GM19455 (cell line): Measurements from ENCODE around the gene RELL1.
"Not testable (repeated sequence)": the region's sequence is repeated elsewhere in the genome, so short reads cannot be mapped to it uniquely, and the experiment has no call there.

Experiments used
- ATAC-seq: cut with Tn5 transposase; IDR thresholded peaks from one replicate; pipeline ENCODE4 v1.9.1; 2021; ENCODE audit not compliant: unreplicated experiment

Gene RELL1

GRCh38 chr4:37693450-37694190, 7.4 kb upstream of the RELL1 start:
- no peak for ATAC-seq

GRCh38 chr4:37693030-37693429, 6.9 kb upstream of the RELL1 start:
- ATAC-seq, result no peak

DNA sequence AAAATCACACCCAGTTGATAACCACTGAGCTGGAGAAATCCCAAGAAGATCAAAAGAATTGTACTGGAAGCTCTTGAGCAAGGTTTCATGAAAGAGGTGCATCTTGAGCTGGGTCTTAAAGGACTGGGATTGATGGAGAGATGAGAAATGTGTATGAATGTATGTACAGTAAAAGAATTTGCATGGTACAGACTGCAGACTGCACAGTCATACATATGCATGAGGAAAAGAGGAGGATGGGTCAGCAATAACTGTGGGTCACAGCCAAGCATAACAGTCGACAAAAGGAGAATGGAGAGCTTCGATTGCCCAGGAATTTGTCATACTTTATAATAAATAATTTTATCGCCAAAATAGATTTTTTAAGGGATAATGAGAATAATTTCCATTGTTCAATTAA, 4.8 kb upstream of the RELL1 start:
- ATAC-seq, result no peak

DNA sequence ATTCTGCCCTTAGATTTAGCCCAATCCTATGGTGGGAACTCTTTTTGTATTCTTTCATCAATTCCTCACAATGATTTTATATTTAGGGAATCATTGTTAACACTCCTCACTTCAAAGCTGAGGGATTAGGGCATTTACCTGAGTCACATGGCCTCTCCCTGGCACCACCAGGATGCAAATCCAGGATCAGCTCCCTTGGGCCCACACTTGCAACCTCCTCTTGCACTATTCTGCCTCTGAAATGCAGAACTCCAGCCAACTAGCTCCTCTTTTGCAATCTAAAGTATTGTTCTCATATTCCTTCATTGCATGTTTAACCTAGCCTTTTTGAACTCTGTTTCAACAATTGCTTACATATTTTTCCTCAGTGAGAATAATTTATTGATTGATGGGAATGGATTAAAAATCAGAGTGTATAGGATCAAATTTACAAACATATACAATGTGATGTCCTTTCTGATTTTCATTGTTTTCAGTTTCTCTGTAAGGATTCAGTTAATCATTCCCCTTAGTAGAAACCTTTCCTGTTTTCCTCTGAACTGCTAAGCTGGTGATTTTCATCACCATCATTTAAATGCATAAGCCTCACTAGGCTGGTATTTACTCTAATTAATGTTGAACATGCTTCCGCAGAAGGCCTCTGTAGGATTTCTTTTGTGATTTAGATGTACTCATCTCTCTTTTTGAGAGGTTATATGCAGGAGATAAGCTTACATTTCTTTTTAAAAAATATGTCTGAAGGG, 3.3 kb upstream of the RELL1 start:
- no peak for ATAC-seq

GRCh38 chr4:37687681-37688080, 1.5 kb upstream of the RELL1 start:
- no peak for ATAC-seq

DNA sequence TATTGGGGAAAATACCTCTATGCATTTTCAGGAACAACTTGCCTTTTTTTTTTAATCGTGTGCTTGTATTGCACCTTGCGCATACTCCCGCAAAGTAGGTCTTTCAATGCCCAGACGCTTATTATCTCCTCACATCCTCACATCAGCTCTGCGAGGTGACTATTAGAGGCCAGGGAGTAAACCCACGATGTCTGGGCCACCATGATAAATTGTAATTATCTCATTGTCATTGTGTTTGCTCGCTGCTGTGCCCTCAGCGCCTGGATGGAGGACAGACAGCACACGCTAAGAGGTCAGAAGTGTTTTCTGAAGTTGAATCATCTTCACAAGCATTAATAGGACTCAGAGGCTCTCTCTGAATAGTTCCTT, 1.0 kb upstream of the RELL1 start:
- no peak for ATAC-seq

DNA sequence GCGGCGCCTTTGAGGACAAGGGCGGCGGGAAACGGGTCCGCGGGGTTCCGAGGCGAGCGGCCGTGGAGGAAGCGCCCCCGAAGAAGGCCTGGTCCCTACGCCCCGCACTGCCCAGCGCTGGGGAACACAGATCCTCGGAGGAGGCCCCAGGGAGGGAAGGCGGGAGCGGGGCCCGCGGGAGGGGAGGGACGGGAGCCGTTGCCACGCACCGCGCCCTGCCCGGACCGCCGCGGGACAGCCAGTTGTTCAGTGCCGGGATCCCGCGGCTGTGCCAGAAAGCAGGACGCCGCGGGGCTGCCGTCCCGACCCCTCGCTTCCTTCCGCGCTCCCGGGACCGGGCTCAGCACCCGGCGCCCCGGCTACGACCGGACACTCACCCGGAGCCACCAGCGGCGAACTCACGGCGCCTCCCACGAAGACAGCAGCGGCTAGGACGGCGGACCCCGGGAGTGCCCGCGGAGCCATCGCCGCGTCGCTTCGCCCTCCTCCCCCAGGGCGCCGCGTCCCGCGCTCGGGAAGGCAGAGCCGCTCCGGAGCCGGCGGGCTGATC, 278 bp downstream of the RELL1 start:
- ATAC-seq, result peak; percentile 28

DNA sequence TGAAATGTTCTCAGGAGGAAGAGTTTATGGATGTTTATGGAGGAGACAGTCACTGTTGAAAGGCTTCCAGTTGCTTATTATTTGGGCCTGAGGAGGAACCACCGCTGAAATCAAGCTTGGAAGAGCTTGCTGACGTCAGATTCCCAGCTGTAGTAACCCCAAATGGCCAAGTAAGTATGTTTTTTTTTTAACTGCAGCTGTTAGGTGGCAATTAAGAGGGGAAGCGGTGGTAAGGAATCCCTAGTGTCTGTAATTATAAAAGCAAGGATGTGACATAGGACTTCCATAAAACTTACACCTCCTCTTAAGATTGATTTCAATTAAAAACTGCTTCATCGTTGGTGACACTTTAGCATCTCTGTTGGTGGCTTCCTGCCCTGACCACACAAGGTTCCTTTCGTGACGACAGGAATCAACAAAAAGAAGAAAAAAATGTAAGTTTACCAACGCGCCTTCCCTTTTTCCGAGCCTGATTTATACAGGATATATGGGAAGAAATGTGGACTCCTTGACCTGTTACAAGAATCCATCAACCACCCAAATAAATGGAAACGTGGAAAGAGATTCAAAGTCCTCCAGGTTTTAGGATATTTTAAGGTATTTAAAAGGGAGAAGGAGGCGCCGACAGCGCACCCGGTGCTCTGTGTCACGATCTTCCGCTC, 884 bp downstream of the RELL1 start:
- no peak for ATAC-seq

DNA sequence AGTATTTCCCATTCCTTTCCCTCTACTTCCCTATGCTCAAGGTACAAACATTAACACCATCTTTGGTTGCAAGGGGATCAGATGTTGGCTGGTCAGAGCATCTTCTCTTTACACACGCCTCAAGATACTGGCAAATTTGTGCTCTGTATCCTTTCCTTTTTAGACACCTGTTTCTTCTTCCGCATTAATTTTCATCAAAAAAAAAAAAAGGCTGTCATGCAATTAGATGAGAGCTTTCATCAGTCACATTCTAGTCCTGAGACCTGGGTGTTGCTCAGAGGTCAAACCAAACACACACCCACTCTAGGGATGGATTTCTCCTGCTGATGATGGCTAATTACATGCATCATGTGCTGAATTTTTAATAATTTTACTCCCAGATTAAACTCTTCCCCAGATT, 2.0 kb downstream of the RELL1 start:
- ATAC-seq, result no peak

DNA sequence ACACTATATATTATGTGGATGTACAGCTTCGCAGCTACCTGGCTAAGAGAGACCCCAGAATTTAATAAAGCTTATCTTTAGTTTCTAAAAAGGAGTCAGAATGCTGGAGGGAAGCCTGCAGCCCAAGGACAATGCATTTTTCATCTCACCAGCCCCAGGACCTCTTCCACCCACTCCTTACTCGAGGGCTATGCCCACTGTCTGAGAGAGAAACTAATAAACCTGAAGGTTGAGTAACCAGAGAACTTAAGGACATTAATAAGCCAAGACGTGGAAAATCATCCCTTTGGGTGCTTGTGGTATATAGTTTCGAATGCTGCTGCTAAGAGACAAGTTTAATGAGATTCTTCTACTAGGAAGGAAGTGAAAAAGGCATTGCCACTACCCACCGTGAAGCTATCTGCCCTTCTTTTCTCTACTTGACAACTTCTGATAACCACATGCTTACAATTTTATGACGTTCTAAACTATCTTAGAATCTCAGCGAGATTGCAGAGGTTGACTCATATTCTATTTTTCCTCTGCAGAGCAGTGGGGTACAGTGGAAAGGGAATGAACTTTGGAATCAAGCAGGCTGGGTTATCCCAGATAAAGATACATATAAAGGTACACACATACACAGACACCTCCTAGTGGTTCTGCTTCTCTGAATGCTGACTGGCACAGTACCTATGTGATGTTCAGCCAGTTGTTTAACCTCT, 3.3 kb downstream of the RELL1 start:
- ATAC-seq, result peak; percentile 23

- no peak for ATAC-seq
These were observed 6.1 kb downstream of the RELL1 start for GRCh38 chr4:37680089-37680488.

- ATAC-seq, result no peak
These were observed 6.9 kb downstream of the RELL1 start for GRCh38 chr4:37679301-37679700.

DNA sequence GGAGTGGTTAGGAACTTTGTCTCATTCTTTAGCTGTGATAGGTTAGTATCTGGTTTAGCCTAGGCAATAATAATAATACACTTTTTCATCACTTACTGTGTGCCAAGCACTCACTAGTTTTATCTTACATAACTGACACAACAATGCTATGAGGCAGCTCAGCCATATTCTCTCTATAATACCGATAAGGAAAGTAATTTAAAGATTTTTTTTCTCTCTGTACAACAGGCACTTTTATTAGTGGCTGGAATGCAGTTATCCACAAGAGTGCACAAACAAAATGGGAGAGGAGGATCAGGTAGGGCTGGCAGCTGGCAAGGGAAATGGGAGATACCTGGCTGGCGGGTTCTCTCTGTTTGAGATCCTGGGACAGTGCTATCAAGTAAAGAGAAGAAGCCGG, 7.6 kb downstream of the RELL1 start:
- ATAC-seq, result no peak

GRCh38 chr4:37675587-37676290, 10.4 kb downstream of the RELL1 start:
- peak; percentile 95 for ATAC-seq

DNA sequence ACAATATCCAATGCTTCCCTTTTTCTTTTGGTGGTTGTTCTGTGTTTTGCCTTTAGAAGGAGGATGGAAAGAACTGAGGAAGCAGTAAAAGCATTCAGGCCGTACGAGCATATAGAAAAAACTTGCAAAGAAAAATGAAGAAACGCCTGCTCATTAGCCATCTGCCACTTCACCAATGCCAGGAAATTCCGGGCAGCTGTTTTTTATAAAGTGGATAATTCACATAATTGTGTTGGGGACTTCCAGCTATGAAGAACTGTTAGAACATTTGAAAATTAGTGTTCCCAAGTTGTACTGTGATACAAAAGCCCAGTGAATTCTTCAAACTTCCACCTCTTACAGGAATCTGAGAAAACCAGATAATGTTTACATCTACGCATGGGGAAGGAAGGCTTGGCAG, 11.7 kb downstream of the RELL1 start:
- no peak for ATAC-seq

DNA sequence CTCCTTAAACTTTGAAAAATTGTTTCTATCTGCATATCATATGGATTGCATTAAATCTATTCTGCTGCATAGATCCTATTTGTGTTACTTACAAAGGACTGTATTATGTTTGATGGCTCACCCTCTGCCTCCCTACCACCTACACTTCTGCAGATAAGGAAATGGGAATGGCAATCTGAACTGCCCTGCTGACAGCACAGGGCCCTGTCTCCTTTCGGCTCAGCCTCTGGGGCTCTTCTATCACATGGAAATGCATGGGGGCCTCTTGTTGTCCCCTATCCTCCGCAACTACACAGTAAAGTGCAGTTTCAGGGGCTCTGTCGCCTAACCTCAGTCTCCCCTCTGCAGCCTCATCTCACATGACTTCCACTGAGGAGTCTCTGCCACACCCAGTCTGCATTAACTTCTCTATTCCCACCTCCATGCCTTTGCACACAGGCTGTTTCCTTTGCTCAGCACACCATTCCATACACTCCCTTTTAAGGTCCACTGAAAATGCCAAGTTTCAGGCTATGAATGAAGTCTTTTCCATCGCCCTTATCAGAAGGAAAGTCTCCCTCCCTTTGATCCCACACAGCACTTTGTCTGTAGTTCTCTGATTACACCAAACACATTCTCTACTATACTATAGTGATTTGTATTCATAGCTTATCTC, 12.5 kb downstream of the RELL1 start:
- no peak for ATAC-seq

DNA sequence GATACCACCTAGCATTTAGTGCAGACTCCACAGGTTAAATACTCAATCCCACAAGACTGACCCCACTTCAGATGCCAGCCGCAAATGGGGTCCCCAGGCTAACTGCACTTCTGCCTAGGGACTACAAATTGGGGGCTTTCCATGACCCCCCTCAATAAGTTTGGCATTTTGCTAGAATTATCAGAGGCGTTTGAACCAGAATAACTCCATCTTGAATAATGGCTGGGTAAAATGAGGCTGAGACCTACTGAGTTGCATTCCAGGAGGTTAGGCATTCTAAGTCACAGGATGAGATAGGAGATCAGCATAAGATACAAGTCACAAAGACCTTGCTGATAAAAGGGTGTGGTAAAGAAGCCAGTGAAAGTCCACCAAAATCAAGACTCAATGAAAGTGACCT, 15.1 kb downstream of the RELL1 start:
- no peak for ATAC-seq

DNA sequence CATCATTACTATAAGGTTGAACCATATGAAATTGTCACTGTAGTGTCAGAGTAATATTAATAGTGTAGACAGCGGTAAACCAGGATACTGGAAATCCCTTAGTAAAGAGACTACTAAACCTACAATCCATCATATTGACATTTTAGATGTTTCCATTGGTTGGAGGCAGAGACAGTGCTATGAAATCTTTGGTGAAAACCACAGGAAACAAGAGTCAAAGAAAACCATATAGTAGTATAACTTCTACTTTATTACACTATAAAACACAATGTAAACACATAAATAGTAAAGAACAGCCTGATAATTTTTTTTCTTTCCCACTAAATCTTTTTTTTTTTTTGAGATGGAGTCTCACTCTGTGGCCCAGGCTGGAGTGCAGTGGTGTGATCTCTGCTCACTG, 15.9 kb downstream of the RELL1 start:
- no peak for ATAC-seq

GRCh38 chr4:37669124-37669523, 17.1 kb downstream of the RELL1 start:
- ATAC-seq, result not testable (repeated sequence)
